K562 (cell line): ENCODE measurements around the gene C6orf47. TPM values are rescaled to one million over a fixed set of nuclear protein-coding genes. Genes with fewer than 3 reads are reported as not detected.

Experiments
- DLX4 ChIP-seq: fragments of 250-450 bp; sonication (Bioruptor Pico); IDR thresholded peaks from 2 replicates; pipeline ENCODE4 v1.6.1; 2021; ENCODE audit warnings: mild to moderate bottlenecking
- FOXK1 ChIP-seq: sonication (generic); formaldehyde crosslinking; IDR thresholded peaks from 2 replicates; pipeline ENCODE4 v1.8.0; 2022; ENCODE audit warnings: missing genetic modification reagents, mild to moderate bottlenecking, borderline replicate concordance
- FOXP4 ChIP-seq: sonication (generic); formaldehyde crosslinking; IDR thresholded peaks from 2 replicates; pipeline ENCODE4 v1.8.0; 2022; ENCODE audit warnings: mild to moderate bottlenecking, missing genetic modification reagents, borderline replicate concordance
- HDAC1 ChIP-seq, 2 experiments: fragments of 450-650 bp; IDR thresholded peaks; 2 replicates each; pipeline ENCODE4 v1.6.1; 2016 to 2017; ENCODE audit warnings: inconsistent platforms in 1 of 2, mild to moderate bottlenecking in 1 of 2, moderate library complexity in 1 of 2
- HNRNPH1 ChIP-seq: fragments of 200-400 bp; formaldehyde crosslinking; optimal IDR thresholded peaks from 2 replicates; pipeline ENCODE3; 2017; ENCODE audit warnings: low read depth, mild to moderate bottlenecking, low read length, moderate library complexity
- MAFG ChIP-seq: fragments of 450-650 bp; conservative IDR thresholded peaks from 2 replicates; pipeline ENCODE4 v1.6.1; 2016; ENCODE audit warnings: missing genetic modification characterization, missing compliant biosample characterization
- MTA1 ChIP-seq: fragments of 450-650 bp; IDR thresholded peaks from 2 replicates; pipeline ENCODE4 v1.6.1; 2017; ENCODE audit warnings: borderline replicate concordance
- PATZ1 ChIP-seq: fragments of 250-450 bp; sonication (Bioruptor Pico); IDR thresholded peaks from 2 replicates; pipeline ENCODE4 v1.5.0; 2020; ENCODE audit warnings: mild to moderate bottlenecking, borderline replicate concordance
- RNF219 ChIP-seq: fragments of 250-450 bp; sonication (Bioruptor Pico); IDR thresholded peaks from 2 replicates; pipeline ENCODE4 v1.5.0; 2022; ENCODE audit warnings: mild to moderate bottlenecking
- SAP30 ChIP-seq: fragments of 200-600 bp; sonication (generic); IDR thresholded peaks from 2 replicates; pipeline ENCODE4 v1.6.1; 2012; ENCODE audit warnings: borderline replicate concordance, low read depth, mild to moderate bottlenecking, moderate library complexity, low read length, control low read depth, inconsistent platforms; ENCODE audit not compliant: insufficient read depth, poor library complexity, severe bottlenecking
- SMAD1 ChIP-seq: fragments of 150-350 bp; IDR thresholded peaks from 2 replicates; pipeline ENCODE4 v1.6.1; 2014; ENCODE audit warnings: low read length, low read depth; ENCODE audit not compliant: partially characterized antibody
- SMARCB1 ChIP-seq: IDR thresholded peaks from 2 replicates; pipeline ENCODE4 v1.6.1; 2011; ENCODE audit warnings: improper control_type of control experiment, low read depth; ENCODE audit not compliant: insufficient read length
- ZEB2 ChIP-seq: fragments of 450-650 bp; IDR thresholded peaks from 2 replicates; pipeline ENCODE4 v1.6.1; 2016
- ZKSCAN8 ChIP-seq: fragments of 200-800 bp; sonication (Bioruptor generic); IDR thresholded peaks from 2 replicates; pipeline ENCODE4 v1.6.1; 2016; ENCODE audit warnings: missing genetic modification characterization, missing compliant biosample characterization
- polyA plus RNA-seq, 8 experiments: library from polyadenylated mRNA; depleted of rRNA in 4 of 8; stranded (reverse) in 5 of 8; unstranded in 3 of 8; fragments of >200 nt; fragmentation: Nextera tagmentation in 2 of 8; fragmentation: Illumina TruSeq in 1 of 8; extraction: Ambion mirVana in 2 of 8; extraction: Trizol in 1 of 8; gene quantifications; 2 replicates each; pipeline versions ENCODE4 v1.2.1 to v1.2.3, GENCODE V29; 2011 to 2014; ENCODE audit warnings: inconsistent platforms in 1 of 8, missing spikeins in 1 of 8
- total RNA-seq, 7 experiments: library from RNA; depleted of rRNA in 6 of 7; stranded (reverse); fragments of >200 nt in 6 of 7; fragmentation: Illumina TruSeq in 2 of 7; extraction: Trizol in 2 of 7; gene quantifications; 2 replicates each; pipeline versions ENCODE4 v1.2.1 to v1.2.3, GENCODE V29; 2011 to 2021; ENCODE audit warnings: low replicate concordance in 1 of 7
- TF ChIP-seq, protein P1 (sequence below), 2 experiments: fragments of 450-650 bp; IDR thresholded peaks; 2 replicates each; pipeline ENCODE4 v1.6.1; 2018; ENCODE audit warnings: mild to moderate bottlenecking in 2 of 2, low read depth in 1 of 2; ENCODE audit not compliant: partially characterized antibody in 2 of 2

Gene C6orf47
- total and polyA plus RNA-seq, 9 of the 15 experiments (the other 6 are each of a cell fraction or from before 2014, with no cell fraction given), result 0.14 to 43.8 (median 27.0) TPM

DNA sequence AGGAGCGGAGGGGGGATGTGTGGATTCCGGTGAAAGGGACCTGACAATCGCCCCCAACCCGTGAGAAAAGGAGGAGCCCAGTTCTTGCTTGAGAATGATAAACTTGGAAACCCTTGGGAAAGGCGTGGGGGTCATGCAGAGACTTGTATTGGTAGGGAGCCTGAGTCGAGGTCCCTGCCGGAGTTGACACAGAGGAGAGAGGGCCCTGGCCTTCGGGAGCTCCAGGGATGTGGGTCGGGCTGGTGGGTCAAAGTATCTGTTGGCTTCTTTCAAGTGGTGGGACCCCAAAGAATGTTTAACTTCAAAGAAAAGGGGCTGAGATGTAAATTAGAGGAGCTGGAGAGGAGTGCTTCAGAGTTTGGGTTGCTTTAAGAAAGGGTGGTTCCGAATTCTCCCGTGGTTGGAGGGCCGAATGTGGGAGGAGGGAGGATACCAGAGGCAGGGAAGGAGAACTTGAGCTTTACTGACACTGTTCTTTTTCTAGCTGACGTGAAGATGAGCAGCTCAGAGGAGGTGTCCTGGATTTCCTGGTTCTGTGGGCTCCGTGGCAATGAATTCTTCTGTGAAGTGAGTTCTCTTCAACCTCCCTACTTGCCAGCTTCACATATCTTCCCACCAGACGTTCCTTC lies 5.9 kb upstream of the C6orf47 start (continued):
- TF ChIP-seq, protein P1, sequence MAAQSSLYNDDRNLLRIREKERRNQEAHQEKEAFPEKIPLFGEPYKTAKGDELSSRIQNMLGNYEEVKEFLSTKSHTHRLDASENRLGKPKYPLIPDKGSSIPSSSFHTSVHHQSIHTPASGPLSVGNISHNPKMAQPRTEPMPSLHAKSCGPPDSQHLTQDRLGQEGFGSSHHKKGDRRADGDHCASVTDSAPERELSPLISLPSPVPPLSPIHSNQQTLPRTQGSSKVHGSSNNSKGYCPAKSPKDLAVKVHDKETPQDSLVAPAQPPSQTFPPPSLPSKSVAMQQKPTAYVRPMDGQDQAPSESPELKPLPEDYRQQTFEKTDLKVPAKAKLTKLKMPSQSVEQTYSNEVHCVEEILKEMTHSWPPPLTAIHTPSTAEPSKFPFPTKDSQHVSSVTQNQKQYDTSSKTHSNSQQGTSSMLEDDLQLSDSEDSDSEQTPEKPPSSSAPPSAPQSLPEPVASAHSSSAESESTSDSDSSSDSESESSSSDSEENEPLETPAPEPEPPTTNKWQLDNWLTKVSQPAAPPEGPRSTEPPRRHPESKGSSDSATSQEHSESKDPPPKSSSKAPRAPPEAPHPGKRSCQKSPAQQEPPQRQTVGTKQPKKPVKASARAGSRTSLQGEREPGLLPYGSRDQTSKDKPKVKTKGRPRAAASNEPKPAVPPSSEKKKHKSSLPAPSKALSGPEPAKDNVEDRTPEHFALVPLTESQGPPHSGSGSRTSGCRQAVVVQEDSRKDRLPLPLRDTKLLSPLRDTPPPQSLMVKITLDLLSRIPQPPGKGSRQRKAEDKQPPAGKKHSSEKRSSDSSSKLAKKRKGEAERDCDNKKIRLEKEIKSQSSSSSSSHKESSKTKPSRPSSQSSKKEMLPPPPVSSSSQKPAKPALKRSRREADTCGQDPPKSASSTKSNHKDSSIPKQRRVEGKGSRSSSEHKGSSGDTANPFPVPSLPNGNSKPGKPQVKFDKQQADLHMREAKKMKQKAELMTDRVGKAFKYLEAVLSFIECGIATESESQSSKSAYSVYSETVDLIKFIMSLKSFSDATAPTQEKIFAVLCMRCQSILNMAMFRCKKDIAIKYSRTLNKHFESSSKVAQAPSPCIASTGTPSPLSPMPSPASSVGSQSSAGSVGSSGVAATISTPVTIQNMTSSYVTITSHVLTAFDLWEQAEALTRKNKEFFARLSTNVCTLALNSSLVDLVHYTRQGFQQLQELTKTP (IDR thresholded peaks at IDR 0.05; ENCODE audit: low read depth in 1 of 2, partially characterized antibody in 2 of 2), result peak in 1 of 2 experiments; percentile 42
- no peak; the same call in 1 of the 2 replicates for TF ChIP-seq FOXP4 (CRISPR knock-in tag)
- TF ChIP-seq FOXK1 (CRISPR knock-in tag), result no peak
- peak in 1 of 2 experiments; percentile 77; a peak in 2 of 4 replicates for TF ChIP-seq HDAC1 (IDR thresholded peaks at IDR 0.05)
- TF ChIP-seq MAFG, result no peak
- no peak for TF ChIP-seq PATZ1 (CRISPR knock-in tag)
- no peak for TF ChIP-seq ZKSCAN8 (CRISPR knock-in tag)
- TF ChIP-seq SMARCB1, result no peak
- no peak for TF ChIP-seq DLX4
- TF ChIP-seq HNRNPH1, result no peak
- no peak for TF ChIP-seq RNF219 (CRISPR knock-in tag)
- peak; percentile 26; the same call in 1 of the 2 replicates for TF ChIP-seq ZEB2
- peak; percentile 84 for TF ChIP-seq SAP30
- no peak for TF ChIP-seq MTA1
- no peak for TF ChIP-seq SMAD1
